Right lobe of liver (tissue), 6 donors: ENCODE results near the gene CTCFL. TPM values are rescaled to one million over a fixed set of nuclear protein-coding genes. Genes with fewer than 3 reads are reported as not detected.

Source experiments
- ATAC-seq, 4 donors: fragments of 200-7000 bp; cut with Tn5 transposase; one replicate each; pipeline ENCODE4 v1.9.1; 2020; ENCODE audit warnings: mild to moderate bottlenecking in 4 of 4, moderate library complexity in 4 of 4
- DNase-seq, 3 donors: peaks; one replicate each; pipeline ENCODE4 v3.0.0-alpha.2; 2020
- H3K27ac ChIP-seq, 3 donors: fragments of 200-600 bp; one replicate each; pipeline ENCODE4 v1.8.0; 2022
- H3K27me3 ChIP-seq, 2 donors: fragments of 200-600 bp; one replicate each; pipeline ENCODE4 v1.8.0; 2022
- H3K36me3 ChIP-seq, 4 donors: fragments of 200-600 bp; sonication (generic) in 1 of 4; one replicate each; pipeline versions ENCODE4 v1.5.1 to v1.8.0; 2017 to 2022; ENCODE audit warnings: control low read depth in 1 of 4
- H3K4me1 ChIP-seq, 4 donors: fragments of 200-600 bp; sonication (generic) in 1 of 4; one replicate each; pipeline versions ENCODE4 v1.5.1 to v1.8.0; 2017 to 2022; ENCODE audit warnings: control low read depth in 1 of 4
- H3K4me3 ChIP-seq, 3 donors: fragments of 200-600 bp; one replicate each; pipeline ENCODE4 v1.8.0; 2022
- H3K9me3 ChIP-seq, 4 donors: fragments of 200-600 bp; sonication (generic) in 1 of 4; one replicate each; pipeline versions ENCODE4 v1.5.1 to v1.8.0; 2017 to 2022; ENCODE audit warnings: control low read depth in 1 of 4
- POLR2A ChIP-seq: fragments of 450-650 bp; IDR thresholded peaks from one replicate; pipeline ENCODE4 v1.6.1; 2017; ENCODE audit warnings: antibody characterized with exemption, mild to moderate bottlenecking
- WGBS: methylation state at CpG from one replicate; pipeline ENCODE4 v1.1.6; 2018; ENCODE audit warnings: low coverage, low lambda C conversion rate; ENCODE audit not compliant: insufficient coverage; ENCODE audit errors: missing lambda C conversion rate; 5-methylcytosine and 5-hydroxymethylcytosine counted together
- intact Hi-C, 2 donors: fragments of 100-400 bp; cut with DNase I; formaldehyde crosslinking; loops; one replicate each; pipeline versions ENCODE4 v1.11.2 to v1.14.1; 2022
- total RNA-seq, 6 experiments: library from RNA; depleted of rRNA in 2 of 6; stranded (reverse); fragments of >200 nt in 2 of 6; fragmentation: NEBNext Ultra II Directional in 3 of 6; extraction: Animal tissue kit (Norgen Biotek cat#: 25700) in 3 of 6; gene quantifications; one replicate each; pipeline versions ENCODE4 v1.1.0 to v1.2.4, GENCODE V29; 2016 to 2023
- TF ChIP-seq, protein P1 (sequence below), 4 donors: fragments of 200-600 bp in 3 of 4; fragments of 450-650 bp in 1 of 4; IDR thresholded peaks; one replicate each; pipeline versions ENCODE4 v1.5.1 to v1.8.0; 2016 to 2022; ENCODE audit warnings: antibody characterized with exemption in 4 of 4, mild to moderate bottlenecking in 2 of 4
- donor health status: DM: no; HTN: yes; CAD: no.
- donor health status: DM: no; HTN: no; CAD: no.
- donor health status: DM: no; HTN: no; CAD: no.
- donor health status: DM: no; HTN: yes; CAD: no.
- donor health status: DM: no; HTN: yes; CAD: no.

The CTCFL gene
- total RNA-seq, 6 experiments from 2014 or later, result 0.09 to 0.50 (median 0.33) TPM; not detected in 2

DNA sequence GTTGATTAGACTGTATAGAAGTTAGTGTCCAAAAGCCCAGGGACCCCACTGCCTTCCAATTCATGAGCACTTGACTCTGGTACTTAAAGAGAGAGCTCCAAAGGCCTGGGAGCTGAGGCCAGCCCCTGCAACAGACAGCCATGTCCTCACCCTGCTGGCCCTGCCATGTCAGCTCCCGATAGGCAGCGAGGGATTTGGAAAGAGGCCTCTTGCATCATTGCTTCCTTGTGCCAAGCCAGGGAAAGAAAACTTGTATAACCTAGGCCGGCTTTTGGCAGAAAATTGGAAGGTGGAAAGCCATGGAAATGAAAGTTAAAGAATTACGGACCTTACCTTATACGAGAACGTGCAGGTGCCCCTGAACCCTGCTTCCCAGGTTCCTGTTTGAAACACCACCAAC is 27.5 kb upstream of the CTCFL start:
- 40% methylated on average over 6 of the region's 6 CpGs for WGBS
- H3K27me3 ChIP-seq, result no peaks in the 10 kb centered on the region
- intact Hi-C loops, result no loop called here
- peak overlapping the region in 1 of 3 donors; percentile 14 for H3K4me3 ChIP-seq
- H3K4me1 ChIP-seq, result peaks cover 0 to 60% (median 21%) of the 10 kb centered on the region in 4 donors
- no peak for TF ChIP-seq POLR2A
- TF ChIP-seq, protein P1, sequence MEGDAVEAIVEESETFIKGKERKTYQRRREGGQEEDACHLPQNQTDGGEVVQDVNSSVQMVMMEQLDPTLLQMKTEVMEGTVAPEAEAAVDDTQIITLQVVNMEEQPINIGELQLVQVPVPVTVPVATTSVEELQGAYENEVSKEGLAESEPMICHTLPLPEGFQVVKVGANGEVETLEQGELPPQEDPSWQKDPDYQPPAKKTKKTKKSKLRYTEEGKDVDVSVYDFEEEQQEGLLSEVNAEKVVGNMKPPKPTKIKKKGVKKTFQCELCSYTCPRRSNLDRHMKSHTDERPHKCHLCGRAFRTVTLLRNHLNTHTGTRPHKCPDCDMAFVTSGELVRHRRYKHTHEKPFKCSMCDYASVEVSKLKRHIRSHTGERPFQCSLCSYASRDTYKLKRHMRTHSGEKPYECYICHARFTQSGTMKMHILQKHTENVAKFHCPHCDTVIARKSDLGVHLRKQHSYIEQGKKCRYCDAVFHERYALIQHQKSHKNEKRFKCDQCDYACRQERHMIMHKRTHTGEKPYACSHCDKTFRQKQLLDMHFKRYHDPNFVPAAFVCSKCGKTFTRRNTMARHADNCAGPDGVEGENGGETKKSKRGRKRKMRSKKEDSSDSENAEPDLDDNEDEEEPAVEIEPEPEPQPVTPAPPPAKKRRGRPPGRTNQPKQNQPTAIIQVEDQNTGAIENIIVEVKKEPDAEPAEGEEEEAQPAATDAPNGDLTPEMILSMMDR (IDR thresholded peaks at IDR 0.05), result no peak
- DNase-seq, result peak; percentile 61 to 91 (median 84)
- H3K9me3 ChIP-seq, result no peaks in the 10 kb centered on the region
- ATAC-seq, result peak; percentile 52 to 70 (median 54)
- peak overlapping the region; percentile 60 to 98 (median 96) for H3K27ac ChIP-seq
- H3K36me3 ChIP-seq, result no peaks in the 10 kb centered on the region

DNA sequence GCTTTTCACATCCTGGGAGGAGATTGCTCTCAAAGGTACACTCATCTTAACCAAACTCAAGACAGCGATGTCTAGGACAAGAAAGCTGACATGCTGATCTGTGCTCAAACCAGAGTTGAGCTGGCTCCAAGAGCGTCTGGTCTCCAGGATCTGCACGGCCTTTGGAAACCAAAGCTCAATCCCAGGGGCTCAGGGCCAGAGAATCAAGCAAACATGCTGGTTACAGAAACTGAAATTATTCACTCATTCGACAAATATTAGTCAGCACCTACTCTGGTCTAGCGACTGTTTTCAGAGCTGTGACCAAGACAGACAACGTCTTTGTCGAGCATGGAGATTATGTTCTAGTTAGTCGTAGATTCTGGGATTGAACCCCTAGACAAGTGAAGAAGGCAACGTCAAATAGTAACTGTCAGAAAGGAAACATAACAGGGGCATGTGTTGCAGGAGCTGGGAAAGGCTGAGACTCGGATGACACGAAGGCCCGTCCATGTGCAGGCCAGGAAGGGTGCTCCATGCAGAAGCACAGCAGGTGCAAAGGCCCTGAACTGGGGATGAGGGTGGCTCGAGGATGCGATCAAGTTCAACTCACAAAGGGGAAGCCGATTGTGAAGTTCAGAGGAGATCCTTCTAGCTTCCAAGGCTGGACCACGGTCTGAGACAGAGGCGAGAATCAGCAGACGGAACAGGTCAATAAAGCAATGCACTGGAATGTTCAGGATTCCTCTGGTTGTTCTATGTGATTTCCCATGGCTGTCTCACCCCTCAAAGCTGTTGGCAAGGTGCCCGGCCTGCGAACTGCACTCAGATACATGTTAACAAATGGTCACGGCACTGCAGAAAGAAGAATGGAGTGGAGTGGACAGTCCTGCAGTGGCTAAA is 23.5 kb upstream of the CTCFL start:
- Histone ChIP-seq H3K4me1 (peaks cover 0 to 51% (median 18%) of the 10 kb centered on the region in 4 donors), H3K27me3 (no peaks in the 10 kb centered on the region), H3K27ac (peak overlapping the region; percentile 45 to 80 (median 77)), H3K9me3 (no peaks in the 10 kb centered on the region), H3K4me3 (peak overlapping the region in 1 of 3 donors; percentile 33), H3K36me3 (no peaks in the 10 kb centered on the region)
- 38% methylated on average over 14 of the region's 21 CpGs for WGBS
- intact Hi-C loops, result no loop called here
- DNase-seq, result peak in 2 of 3 donors; percentile 54 to 78
- ATAC-seq, result peak; percentile 32 to 67 (median 44)
- TF ChIP-seq, protein P1 (IDR thresholded peaks at IDR 0.05), result no peak
- no peak for TF ChIP-seq POLR2A

DNA sequence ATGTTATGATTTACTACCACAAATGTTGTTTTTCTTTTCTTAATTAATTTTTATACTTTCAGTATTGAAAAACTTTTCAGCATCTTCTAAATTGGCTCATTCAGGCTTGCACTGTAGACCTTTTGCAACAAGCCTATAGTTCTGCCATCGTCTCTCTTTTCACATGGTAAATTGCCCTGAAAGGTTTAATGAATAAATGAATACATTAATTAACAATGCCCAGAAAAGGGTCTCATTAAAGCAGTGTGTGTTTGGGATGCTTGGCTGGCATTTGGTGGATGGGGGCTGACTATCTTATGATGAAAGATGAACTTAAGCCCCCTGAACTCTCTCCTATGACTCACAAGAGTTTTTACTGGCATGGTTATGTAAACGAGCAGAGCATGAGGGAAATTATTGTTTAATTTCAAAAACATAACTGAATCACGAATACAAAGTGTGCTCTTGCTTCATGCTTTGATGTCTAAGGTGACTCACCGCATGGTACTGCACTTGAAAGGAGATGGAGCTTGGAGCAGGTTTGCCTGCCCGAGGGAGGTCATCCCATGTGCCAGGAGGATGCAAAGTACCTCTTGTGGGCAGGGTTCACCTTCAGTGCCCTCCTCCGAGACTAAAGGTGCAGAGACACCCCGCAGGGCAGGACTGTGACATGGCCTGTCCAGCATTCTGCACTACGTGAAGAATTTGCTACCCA is 22.2 kb upstream of the CTCFL start:
- Histone ChIP-seq H3K36me3 (no peaks in the 10 kb centered on the region), H3K27me3 (no peaks in the 10 kb centered on the region), H3K4me1 (peaks cover 0 to 40% (median 12%) of the 10 kb centered on the region in 4 donors), H3K9me3 (no peaks in the 10 kb centered on the region), H3K4me3 (peak overlapping the region in 1 of 3 donors; percentile 33), H3K27ac (peak overlapping the region in 2 of 3 donors; percentile 77 to 80)
- 50% methylated on average over 4 of the region's 8 CpGs for WGBS
- intact Hi-C loops, result no loop called here
- TF ChIP-seq, protein P1 (IDR thresholded peaks at IDR 0.05), result no peak
- TF ChIP-seq POLR2A, result no peak
- DNase-seq (peak in 2 of 3 donors; percentile 62 to 73), ATAC-seq (peak; percentile 13 to 57 (median 52))

DNA sequence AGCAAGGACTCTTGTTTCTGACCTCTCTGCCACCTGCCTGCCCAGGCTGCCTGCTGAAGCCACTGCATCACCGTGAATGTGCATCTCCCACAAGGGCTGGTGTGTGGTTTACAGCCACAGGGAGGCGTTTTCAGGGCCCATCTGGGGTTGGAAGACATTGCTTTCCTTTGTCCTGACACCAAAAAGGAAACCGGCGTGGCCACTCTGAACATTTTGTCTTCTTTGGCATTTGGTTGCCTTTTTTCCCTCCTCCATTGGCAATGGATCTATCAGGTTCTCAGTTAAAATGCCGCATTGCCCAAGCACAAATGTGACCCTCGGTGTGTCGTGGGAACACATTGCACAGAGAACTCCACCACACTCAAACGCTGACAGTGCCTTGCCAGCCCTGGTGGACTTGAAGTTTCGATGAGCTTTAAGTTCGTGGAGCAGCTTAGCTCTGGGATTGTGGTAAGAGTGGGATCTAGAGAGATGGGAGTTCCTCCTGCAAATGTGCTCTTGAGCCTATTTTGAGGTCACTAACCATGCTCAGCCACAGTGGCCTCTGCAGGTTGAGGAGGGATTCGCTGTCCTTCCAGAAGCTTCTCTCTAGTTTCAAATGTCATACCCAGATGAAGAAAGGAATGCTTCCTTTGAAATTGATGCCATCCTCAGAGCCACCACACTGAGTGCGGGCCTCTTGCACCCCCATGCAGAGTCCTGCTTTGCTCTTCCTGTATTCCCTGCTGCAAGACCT is 21.2 kb upstream of the CTCFL start:
- ATAC-seq (peak in 3 of 4 donors; percentile 28 to 73 (median 46)), DNase-seq (peak in 1 of 3 donors; percentile 77)
- peak overlapping the region in 2 of 3 donors; percentile 77 to 80 for H3K27ac ChIP-seq
- H3K36me3 ChIP-seq, result no peaks in the 10 kb centered on the region
- WGBS, result 34% methylated on average over 10 of the region's 12 CpGs
- peaks cover 0 to 36% (median 10%) of the 10 kb centered on the region in 4 donors for H3K4me1 ChIP-seq
- H3K4me3 ChIP-seq, result peak overlapping the region in 1 of 3 donors; percentile 33
- no peak for TF ChIP-seq POLR2A
- TF ChIP-seq, protein P1 (IDR thresholded peaks at IDR 0.05), result no peak
- H3K9me3 ChIP-seq, result no peaks in the 10 kb centered on the region
- no peaks in the 10 kb centered on the region for H3K27me3 ChIP-seq
- intact Hi-C loops, result no loop called here
